Neural cell (in vitro differentiated cells): Measurements from ENCODE around the gene PHF21A. TPM values are rescaled to one million over a fixed set of nuclear protein-coding genes. Genes with fewer than 3 reads are reported as not detected.

Experiments
- H2AFZ ChIP-seq: fragments of 200-600, 300-800 bp; sonication (generic), shearing (Covaris generic); 2 replicates; pipeline ENCODE4 v1.6.0; 2014; ENCODE audit warnings: low read depth, mild to moderate bottlenecking, antibody characterized with exemption, low read length, moderate library complexity
- H3F3A ChIP-seq: fragments of 200-600 bp; shearing (Covaris generic); 2 replicates; pipeline ENCODE4 v1.6.1; 2016; ENCODE audit warnings: mild to moderate bottlenecking, moderate library complexity, mixed read lengths, antibody characterized with exemption, low read length; ENCODE audit not compliant: insufficient read depth, poor library complexity, severe bottlenecking
- H3K27ac ChIP-seq: fragments of 200-600, 300-800 bp; sonication (generic), shearing (Covaris generic); 2 replicates; pipeline ENCODE4 v1.5.1; 2014; ENCODE audit warnings: mild to moderate bottlenecking, low read length, moderate library complexity
- H3K27me3 ChIP-seq: fragments of 300-800, 200-600 bp; sonication (generic), shearing (Covaris generic); 2 replicates; pipeline ENCODE4 v1.6.0; 2014; ENCODE audit warnings: mild to moderate bottlenecking, low read depth, low read length, moderate library complexity; ENCODE audit not compliant: insufficient read depth
- H3K36me3 ChIP-seq: fragments of 300-800, 200-600 bp; sonication (generic), shearing (Covaris generic); 2 replicates; pipeline ENCODE4 v1.5.1; 2014; ENCODE audit warnings: mild to moderate bottlenecking, antibody characterized with exemption, low read length, moderate library complexity; ENCODE audit not compliant: insufficient read depth
- H3K4me2 ChIP-seq: fragments of 300-800, 200-600 bp; sonication (generic), shearing (Covaris generic); 2 replicates; pipeline ENCODE4 v1.6.0; 2014; ENCODE audit warnings: mild to moderate bottlenecking, low read length
- H3K4me3 ChIP-seq: fragments of 300-800, 200-600 bp; sonication (generic), shearing (Covaris generic); 2 replicates; pipeline ENCODE4 v1.5.1; 2014; ENCODE audit warnings: mild to moderate bottlenecking, low read length, moderate library complexity
- H3K79me2 ChIP-seq: fragments of 200-600 bp; shearing (Covaris generic); replicated peaks from 2 replicates; pipeline ENCODE4 v1.6.0; 2014; ENCODE audit warnings: mild to moderate bottlenecking, low read length, moderate library complexity; ENCODE audit not compliant: insufficient read depth
- H3K9ac ChIP-seq: fragments of 300-800, 200-600 bp; sonication (generic), shearing (Covaris generic); 2 replicates; pipeline ENCODE4 v1.6.1; 2016; ENCODE audit warnings: mild to moderate bottlenecking, low read length, mixed read lengths
- H3K9me2 ChIP-seq: fragments of 200-600 bp; shearing (Covaris generic); 2 replicates; pipeline ENCODE4 v1.6.1; 2016; ENCODE audit warnings: mild to moderate bottlenecking, low read length, mixed read lengths; ENCODE audit not compliant: insufficient read depth
- H3K9me3 ChIP-seq: fragments of 200-600, 300-800 bp; sonication (generic), shearing (Covaris generic); 2 replicates; pipeline ENCODE4 v1.6.1; 2016; ENCODE audit warnings: mild to moderate bottlenecking, mixed run types, low read length, moderate library complexity, mixed read lengths
- H4K20me1 ChIP-seq: fragments of 200-600 bp; shearing (Covaris generic); 2 replicates; pipeline ENCODE4 v1.6.1; 2016; ENCODE audit warnings: mild to moderate bottlenecking, mixed run types; ENCODE audit not compliant: insufficient read depth
- EP300 ChIP-seq: fragments of 450-650 bp; conservative IDR thresholded peaks from 2 replicates; pipeline ENCODE4 v1.6.1; 2014; ENCODE audit warnings: antibody characterized with exemption, mild to moderate bottlenecking, moderate library complexity; ENCODE audit not compliant: poor library complexity, severe bottlenecking
- EZH2 ChIP-seq: fragments of 200-600, 300-800 bp; shearing (Covaris generic), sonication (generic); IDR thresholded peaks from 2 replicates; pipeline ENCODE4 v1.6.1; 2014; ENCODE audit warnings: antibody characterized with exemption, low read length, borderline replicate concordance, mild to moderate bottlenecking; ENCODE audit not compliant: insufficient read depth, poor library complexity, severe bottlenecking
- MXI1 ChIP-seq: fragments of 450-650 bp; conservative IDR thresholded peaks from 2 replicates; pipeline ENCODE4 v1.6.1; 2014; ENCODE audit warnings: antibody characterized with exemption, mild to moderate bottlenecking; ENCODE audit not compliant: poor library complexity, severe bottlenecking
- POLR2AphosphoS5 ChIP-seq: IDR thresholded peaks from 2 replicates; pipeline ENCODE4 v1.6.1; 2012
- RAD21 ChIP-seq: fragments of 450-650 bp; conservative IDR thresholded peaks from 2 replicates; pipeline ENCODE4 v1.6.1; 2014; ENCODE audit warnings: antibody characterized with exemption, mild to moderate bottlenecking, moderate library complexity
- SMC3 ChIP-seq: fragments of 450-650 bp; conservative IDR thresholded peaks from 2 replicates; pipeline ENCODE4 v1.6.1; 2014; ENCODE audit warnings: antibody characterized with exemption, mild to moderate bottlenecking, moderate library complexity; ENCODE audit not compliant: poor library complexity
- TAF1 ChIP-seq: IDR thresholded peaks from 2 replicates; pipeline ENCODE4 v1.6.1; 2012; ENCODE audit warnings: low read depth
- polyA plus RNA-seq: library from polyadenylated mRNA; depleted of rRNA; stranded (reverse); fragments of >200 nt; gene quantifications from 2 replicates; pipeline ENCODE4 v1.2.3, GENCODE V29; 2014
- TF ChIP-seq, protein P1 (sequence below): IDR thresholded peaks from 2 replicates; pipeline ENCODE4 v1.6.1; 2012; ENCODE audit warnings: borderline replicate concordance
- TF ChIP-seq, protein P2 (sequence below): fragments of 450-650 bp; IDR thresholded peaks from 2 replicates; pipeline ENCODE4 v1.5.1; 2014; ENCODE audit warnings: antibody characterized with exemption, mild to moderate bottlenecking, moderate library complexity; ENCODE audit not compliant: poor library complexity, severe bottlenecking

The PHF21A gene
- polyA plus RNA-seq, 1 donor from 2014 or later = 31.7 TPM

DNA sequence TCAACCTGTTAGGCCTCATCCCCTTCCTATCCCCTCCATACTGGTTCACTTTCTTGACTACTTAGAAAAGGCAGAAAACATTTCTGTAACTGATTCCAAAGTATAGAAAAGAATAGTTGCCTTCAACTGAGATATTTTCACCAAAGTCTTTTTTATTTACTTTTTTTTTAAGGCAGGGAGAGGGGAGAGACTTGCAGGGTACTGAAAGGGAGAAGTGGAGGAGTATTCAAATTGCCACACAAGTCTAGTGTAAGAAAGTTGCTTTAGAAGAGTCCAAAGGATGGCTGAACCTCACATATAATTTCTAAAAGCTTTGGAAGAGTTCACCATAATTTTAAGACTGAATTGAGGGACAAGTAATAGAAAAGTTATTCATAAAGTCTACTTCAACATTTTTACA lies 6.3 kb downstream of the PHF21A start:
- no peak for TF ChIP-seq RAD21
- no peak for TF ChIP-seq SMC3
- TF ChIP-seq MXI1 = no peak
- TF ChIP-seq TAF1 = no peak
- TF ChIP-seq, protein P1, sequence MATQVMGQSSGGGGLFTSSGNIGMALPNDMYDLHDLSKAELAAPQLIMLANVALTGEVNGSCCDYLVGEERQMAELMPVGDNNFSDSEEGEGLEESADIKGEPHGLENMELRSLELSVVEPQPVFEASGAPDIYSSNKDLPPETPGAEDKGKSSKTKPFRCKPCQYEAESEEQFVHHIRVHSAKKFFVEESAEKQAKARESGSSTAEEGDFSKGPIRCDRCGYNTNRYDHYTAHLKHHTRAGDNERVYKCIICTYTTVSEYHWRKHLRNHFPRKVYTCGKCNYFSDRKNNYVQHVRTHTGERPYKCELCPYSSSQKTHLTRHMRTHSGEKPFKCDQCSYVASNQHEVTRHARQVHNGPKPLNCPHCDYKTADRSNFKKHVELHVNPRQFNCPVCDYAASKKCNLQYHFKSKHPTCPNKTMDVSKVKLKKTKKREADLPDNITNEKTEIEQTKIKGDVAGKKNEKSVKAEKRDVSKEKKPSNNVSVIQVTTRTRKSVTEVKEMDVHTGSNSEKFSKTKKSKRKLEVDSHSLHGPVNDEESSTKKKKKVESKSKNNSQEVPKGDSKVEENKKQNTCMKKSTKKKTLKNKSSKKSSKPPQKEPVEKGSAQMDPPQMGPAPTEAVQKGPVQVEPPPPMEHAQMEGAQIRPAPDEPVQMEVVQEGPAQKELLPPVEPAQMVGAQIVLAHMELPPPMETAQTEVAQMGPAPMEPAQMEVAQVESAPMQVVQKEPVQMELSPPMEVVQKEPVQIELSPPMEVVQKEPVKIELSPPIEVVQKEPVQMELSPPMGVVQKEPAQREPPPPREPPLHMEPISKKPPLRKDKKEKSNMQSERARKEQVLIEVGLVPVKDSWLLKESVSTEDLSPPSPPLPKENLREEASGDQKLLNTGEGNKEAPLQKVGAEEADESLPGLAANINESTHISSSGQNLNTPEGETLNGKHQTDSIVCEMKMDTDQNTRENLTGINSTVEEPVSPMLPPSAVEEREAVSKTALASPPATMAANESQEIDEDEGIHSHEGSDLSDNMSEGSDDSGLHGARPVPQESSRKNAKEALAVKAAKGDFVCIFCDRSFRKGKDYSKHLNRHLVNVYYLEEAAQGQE = no peak
- TF ChIP-seq, protein P2, sequence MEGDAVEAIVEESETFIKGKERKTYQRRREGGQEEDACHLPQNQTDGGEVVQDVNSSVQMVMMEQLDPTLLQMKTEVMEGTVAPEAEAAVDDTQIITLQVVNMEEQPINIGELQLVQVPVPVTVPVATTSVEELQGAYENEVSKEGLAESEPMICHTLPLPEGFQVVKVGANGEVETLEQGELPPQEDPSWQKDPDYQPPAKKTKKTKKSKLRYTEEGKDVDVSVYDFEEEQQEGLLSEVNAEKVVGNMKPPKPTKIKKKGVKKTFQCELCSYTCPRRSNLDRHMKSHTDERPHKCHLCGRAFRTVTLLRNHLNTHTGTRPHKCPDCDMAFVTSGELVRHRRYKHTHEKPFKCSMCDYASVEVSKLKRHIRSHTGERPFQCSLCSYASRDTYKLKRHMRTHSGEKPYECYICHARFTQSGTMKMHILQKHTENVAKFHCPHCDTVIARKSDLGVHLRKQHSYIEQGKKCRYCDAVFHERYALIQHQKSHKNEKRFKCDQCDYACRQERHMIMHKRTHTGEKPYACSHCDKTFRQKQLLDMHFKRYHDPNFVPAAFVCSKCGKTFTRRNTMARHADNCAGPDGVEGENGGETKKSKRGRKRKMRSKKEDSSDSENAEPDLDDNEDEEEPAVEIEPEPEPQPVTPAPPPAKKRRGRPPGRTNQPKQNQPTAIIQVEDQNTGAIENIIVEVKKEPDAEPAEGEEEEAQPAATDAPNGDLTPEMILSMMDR = no peak
- TF ChIP-seq POLR2AphosphoS5 = no peak
- TF ChIP-seq EZH2 = no peak
- H4K20me1 ChIP-seq = peaks cover 5% of the 10 kb centered on the region

DNA sequence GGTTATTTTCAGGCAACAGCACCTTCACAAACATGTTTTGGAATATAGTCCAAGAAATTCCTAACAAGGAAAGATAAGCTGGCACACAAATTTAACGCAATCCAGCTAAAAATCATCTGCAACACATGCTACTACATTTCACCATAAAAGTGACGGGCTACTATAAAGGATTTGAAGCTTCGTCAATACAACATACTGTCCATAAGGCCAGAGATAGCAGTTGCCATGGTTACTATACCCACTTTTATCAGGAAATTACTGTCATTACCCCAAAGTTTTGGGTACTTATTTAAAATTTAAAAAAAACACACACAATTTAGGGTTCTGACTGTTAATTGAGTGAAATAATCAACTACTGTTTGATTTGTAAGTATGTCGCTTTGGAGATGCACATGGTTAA lies 6.9 kb downstream of the PHF21A start:
- no peaks in the 10 kb centered on the region for H3K9me2 ChIP-seq
- H3K27ac ChIP-seq = no peak overlapping the region
- no peaks in the 10 kb centered on the region for H3K36me3 ChIP-seq
- TF ChIP-seq EP300 (no peak), SMC3 (no peak), RAD21 (no peak), MXI1 (no peak), POLR2AphosphoS5 (no peak), EZH2 (no peak), TAF1 (no peak)
- TF ChIP-seq, protein P1 = no peak
- TF ChIP-seq, protein P2 = no peak
- no peaks in the 10 kb centered on the region for H3K9me3 ChIP-seq
- no peaks in the 10 kb centered on the region for H3F3A ChIP-seq
- no peak overlapping the region for H3K4me2 ChIP-seq
- H3K9ac ChIP-seq = no peak overlapping the region
- no peaks in the 10 kb centered on the region for H3K27me3 ChIP-seq
- peaks cover 5% of the 10 kb centered on the region for H4K20me1 ChIP-seq
- H3K79me2 ChIP-seq = peaks cover 99% of the 10 kb centered on the region
- no peak overlapping the region for H3K4me3 ChIP-seq
- no peak overlapping the region for H2AFZ ChIP-seq

More for the DNA sequence above, 6.3 kb downstream of the PHF21A start:
- no peak overlapping the region for H3K27ac ChIP-seq
- H3K4me3 ChIP-seq = no peak overlapping the region
- no peak overlapping the region for H3K9ac ChIP-seq
- no peaks in the 10 kb centered on the region for H3F3A ChIP-seq
- H3K27me3 ChIP-seq = no peaks in the 10 kb centered on the region
- H3K79me2 ChIP-seq = peaks cover 93% of the 10 kb centered on the region
- H3K36me3 ChIP-seq = no peaks in the 10 kb centered on the region
- H3K9me3 ChIP-seq = no peaks in the 10 kb centered on the region
- H3K9me2 ChIP-seq = no peaks in the 10 kb centered on the region
- H3K4me2 ChIP-seq = no peak overlapping the region
- no peak overlapping the region for H2AFZ ChIP-seq
